Measurements from ENCODE around the gene IFNGR2.
"Not testable (repeated sequence)": the region's sequence is repeated elsewhere in the genome, so short reads cannot be mapped to it uniquely, and the experiment has no call there.

Gene IFNGR2

DNA sequence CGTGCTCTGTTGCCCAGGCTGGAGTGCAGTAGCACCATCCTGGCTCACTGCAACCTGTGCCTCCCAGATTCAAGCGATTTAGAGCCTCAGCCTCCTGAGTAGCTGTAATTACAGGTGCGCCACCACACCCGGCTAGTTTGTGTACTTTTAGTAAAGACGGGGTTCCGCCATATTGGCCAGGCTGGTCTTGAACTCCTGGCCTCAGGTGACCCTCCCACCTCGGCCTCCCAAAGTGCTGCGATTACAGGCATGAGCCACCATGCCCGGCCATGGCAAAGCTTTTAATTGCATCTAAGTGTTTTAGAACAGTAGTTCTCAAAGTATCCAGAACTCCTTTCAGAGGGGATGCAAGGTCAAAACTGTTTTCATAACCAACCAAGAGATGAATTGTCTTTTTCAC, 25.1 kb upstream of the IFNGR2 start:
- no peak for DNase-seq

DNA sequence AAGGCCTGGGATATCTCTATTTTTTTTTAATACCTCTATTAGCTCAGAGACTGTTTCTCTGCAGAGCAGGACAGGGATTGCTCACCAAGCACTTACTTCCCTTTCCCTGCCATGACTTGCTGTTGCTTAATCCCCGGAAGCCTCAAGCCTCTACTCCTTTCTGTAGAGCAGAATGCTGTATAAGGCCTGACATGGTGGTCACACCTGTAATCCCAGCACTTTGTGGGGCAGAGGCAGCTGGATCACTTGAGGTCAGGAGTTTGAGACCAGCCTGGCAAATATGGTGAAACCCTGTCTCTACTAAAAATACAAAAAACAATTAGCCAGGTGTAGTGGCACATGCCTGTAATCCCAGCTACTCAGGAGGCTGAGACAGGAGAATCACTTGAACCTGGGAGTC, 23.3 kb upstream of the IFNGR2 start:
- peak; percentile 93 for DNase-seq

DNA sequence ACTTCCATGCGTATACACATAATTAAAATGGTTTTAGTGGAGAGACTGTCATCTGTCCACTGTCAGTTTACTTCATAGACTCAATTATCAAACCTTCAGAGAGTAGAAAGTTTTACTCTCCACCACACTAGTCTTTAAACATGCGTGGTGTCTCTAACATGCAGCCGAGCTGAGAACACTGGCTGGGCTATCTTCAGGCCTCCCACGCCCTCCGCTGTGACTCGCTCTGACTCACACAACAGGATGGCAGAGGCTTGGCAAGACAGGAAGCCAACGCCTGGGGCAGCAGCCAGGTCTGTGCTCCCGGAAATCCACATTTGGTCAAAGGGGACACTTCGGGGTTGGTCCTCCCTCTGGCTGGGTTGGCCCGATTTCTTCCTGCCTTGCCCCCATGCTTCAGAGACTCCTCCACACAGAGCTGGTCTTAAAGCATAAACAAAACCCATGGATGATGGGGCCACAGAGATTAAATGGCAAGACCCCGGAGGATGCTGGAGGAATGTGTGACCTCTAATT, 22.7 kb upstream of the IFNGR2 start:
- peak; percentile 84 for DNase-seq

DNA sequence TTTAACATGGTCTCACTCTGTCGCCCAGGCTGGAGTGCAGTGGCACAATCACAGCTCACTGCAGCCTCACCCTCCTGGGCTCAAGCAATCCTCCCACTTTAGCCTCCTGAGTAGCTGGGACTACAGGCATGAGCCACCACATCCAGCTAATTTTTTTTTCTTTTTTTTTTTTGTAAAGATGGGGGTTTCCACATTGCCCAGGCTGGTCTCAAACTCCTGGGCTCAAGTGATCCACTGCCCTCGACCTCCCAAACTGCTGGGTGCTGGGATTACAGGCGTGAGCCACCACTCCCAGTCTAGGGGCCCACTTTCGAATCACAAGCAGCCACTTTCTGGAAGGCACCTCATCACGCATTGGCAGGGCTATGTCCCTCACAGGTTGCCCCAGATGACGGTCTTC, 21.8 kb upstream of the IFNGR2 start:
- DNase-seq = not testable (repeated sequence)

DNA sequence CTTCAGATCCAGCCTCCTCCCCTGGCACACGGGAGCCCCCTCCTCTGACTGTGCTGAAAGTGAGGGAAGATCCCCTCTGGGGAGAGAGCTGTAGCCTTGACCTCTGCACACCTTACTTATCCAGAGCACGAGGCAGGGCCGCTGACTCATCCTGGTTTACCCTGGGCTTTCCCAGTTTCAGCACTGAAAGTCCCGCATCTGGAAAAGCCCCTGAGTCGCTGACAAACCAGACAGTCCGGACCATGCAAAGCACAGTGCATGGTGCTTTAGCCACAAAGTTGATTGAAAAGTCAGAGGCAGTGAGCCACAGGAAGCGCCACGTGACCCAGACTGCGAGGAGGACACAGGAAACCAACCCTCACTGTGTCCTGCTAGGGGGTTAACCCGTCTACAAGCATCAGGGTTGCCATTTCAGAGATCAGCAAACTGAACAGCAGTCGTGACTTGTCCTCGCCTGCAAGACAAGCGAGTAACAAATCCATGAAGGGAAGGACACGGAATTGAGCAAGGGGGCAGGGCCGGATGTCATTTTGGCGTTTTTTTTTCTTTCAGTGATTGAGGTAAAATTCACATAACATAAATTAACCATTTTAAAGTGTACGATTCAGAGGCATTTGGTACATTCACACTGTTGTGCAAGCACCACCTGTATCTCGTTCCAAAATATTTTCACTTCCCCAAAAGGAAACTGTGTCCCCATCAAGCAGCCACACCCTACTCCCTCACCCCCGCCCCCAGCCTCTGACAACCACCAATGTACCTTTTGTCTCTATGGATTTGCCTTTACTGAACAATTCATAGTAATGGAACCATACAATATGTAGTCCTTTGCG, 19.9 kb upstream of the IFNGR2 start:
- DNase-seq = peak; percentile 56

DNA sequence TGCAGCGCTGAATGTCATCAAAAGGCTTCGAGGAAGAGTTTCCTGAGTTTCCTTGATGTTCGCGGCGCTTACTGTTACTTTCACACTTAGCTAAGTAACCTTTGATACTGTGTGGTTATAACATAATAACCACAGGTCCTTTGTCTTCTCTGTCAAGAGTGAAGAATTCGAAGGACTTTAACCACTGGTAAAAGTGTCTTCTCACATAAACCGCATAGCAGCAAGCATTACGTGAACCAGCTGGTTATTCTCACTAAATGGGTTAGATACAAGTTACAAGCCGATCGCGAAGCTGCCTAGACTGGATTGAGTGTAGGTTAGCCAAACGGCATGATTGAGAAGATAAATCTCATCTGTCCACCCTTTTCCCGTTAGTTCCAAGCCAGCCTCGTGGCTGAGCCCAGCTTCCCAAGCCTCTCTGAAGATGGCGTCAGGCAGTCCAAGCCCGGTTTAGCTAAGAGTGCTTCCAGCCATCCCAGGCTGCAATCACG, 18.3 kb upstream of the IFNGR2 start:
- DNase-seq = no peak

DNA sequence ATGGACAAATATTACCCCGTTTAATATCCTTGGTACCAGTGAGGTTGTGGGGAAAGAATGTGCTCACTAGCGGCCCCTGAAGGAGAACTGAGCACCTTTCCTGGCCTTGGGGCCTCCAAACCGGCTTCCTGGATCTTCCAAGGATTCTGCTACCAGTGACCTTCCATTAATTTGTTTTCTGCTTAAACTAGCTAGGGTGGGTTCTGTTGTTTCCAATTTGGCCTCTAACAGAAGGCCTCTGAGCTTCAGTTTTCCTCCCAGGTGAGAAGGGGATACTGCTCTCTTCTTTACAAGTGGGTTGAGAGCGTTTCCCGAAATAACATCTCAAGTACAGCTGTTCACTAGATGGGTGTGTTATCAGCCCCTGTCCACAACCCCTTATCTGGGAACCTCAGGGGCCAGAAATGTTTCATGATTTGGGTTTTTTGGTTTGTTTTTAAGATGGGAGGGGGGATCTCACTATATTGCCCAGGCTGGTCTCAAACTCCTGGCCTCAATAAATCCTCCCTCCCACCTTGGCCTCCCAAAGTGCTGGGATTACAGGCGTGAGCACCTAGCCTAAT, 16.9 kb upstream of the IFNGR2 start:
- DNase-seq = no peak

DNA sequence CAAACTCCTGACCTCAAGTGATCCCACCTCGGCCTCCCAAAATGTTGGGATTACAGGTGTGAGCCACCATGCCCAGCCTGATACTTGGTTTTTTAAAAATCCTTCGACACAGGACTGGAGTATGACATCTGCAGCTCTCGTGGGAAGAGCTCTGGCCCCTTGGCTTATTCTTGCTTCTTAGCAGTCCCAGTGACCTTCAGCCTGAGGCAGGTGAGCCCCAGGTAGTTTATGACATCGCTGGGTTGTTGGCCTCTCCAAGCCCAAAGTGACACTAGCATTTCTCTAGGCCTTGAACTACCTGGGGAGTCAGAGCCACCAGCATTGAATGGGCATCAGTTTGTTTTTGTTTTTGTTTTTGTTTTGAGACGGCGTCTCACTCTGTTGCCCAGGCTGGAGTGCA, 15.9 kb upstream of the IFNGR2 start:
- no peak for DNase-seq

DNA sequence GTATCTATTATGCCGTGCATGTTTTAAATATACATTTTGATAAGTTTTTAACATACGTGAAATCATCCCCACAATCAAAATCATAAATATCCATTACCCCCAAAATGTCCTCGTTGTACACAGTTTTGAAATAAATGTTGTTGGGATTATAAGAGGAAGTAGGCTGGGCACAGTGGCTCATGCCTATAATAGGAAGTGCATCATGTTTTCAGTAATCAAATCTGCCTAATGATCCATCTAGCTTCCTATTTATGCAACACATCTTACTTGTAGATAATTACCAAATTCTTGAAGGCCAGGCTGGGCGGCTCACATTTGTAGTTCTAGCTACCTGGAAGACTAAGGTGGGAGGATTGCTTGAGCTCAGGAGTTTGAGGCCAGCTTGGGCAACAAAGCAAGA, 15.0 kb upstream of the IFNGR2 start:
- peak; percentile 40 for DNase-seq

DNA sequence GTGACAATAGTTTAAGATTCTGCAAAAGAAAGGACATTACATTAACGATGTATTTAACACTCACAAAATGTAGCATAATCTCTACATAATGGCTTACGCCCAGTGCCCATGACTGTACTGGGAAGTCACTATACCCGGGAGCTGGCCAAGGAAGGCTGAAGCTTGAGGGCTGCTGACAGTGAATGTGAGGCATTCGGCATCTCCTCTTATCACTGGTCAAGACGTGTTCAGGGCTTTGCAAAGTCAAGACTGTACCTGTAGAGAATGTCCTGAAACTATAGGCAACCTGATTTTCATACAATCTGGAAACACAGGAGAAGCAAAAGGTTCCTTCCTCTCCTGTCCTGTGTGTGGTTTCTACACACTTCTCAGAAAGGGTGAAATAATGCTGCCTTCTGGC, 12.7 kb upstream of the IFNGR2 start:
- DNase-seq = no peak

DNA sequence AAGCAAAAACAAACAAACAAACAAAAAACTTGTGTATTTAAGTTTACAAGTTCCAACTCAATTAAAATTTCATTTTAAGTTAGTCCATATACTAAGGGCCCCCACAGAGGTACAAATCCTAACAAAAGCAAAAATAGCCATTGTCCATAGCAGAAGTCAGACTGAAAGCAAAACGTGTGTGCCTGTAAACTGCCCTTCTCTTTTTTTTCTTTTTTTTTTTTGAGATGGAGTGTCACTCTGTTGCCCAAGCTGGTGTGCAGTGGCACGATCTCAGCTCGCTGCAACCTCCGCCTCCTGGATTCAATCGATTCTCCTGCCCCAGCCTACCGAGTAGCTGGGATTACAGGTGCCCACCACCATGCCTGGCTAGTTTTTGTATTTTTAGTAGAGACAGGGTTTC, 11.6 kb upstream of the IFNGR2 start:
- DNase-seq = no peak

DNA sequence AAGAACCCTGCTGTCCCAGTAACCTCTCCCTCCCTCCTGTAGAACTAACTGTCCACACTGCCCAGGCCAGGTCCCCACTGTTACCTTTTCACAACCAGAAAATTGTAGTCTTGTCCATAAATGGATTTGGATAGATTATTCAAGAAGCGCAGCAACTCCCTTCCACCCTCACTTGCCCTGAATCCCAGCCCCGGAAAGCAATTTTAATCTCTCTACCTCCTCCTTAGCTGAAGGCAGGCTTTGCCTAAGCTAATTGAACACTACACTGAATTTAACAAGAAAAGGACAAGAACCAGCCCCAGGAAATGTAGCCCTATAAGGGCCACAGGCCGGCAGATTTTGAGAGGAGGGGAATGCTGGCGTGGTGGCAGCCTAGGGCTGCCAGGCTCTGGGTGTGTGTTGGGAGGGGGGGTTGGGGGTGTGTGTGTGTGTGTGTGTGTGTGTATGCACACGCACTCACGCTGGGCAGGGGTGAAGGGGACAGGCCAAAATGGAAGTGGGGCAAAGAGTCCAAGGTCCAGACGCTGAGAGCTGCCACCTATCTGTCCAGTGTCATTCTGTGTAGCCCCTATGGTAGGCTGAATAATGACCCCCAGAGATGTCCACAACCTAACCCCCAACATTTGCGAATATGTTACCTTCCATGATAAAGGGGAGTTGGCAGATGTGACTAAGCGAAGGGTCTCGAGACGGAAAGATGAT, 10.8 kb upstream of the IFNGR2 start:
- DNase-seq = no peak

DNA sequence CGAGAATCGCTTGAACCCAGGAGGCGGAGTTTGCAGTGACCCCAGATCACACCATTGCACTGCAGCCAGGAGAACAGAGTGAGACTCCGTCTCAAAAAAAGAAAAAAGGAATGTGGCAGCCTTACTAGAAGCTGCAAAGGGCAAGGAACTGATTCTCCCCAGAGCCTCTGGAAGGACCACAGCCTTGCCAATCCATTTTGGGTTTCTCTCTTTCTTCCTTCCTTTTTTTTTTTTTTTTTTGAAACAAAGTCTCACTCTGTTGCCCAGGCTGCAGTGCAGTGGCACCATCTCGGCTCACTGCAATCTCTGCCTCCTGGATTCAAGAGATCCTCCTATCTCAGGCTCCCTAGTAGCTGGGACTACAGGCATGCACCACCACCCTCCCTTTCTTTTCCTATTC, 9.9 kb upstream of the IFNGR2 start:
- no peak for DNase-seq

DNA sequence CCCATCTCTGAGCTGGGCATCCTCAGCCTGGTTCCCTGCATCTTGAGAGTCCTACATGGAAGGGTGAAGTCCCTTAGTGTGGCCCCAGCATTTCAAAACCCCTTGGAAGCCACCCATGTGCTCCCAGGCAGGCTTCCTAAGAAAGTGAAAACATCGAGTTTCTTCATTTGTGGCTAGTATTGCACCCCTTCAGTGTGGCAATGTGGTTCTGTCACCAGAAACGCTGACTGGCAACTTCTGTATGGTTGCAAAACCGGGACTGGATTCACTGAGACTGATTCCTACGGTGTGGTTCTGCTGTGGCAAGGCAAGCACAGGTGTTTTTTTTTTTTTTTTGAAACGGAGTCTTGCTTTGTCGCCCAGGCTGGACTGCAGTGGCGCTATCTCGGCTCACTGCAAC, 9.0 kb upstream of the IFNGR2 start:
- DNase-seq = peak; percentile 95

DNA sequence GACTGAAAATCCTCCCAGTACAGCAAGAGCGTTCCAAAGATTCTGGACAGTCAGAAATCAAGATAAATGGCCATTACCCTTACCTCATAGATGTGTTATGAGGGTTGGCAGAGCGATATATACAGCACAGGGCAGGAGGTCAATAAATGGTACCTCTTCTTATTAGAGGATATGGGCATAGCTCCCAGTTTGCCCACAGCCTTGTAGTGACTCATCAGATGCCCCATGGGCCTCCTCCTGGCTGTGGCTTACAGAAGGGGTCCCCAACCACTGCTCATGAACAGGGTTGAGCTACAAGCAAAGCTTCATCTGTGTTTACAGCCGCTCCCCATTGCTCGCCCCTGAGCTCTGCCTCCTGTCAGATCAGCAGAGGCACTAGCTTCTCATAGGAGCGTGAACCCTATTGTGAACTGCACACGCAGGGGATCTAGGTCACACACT, 7.3 kb upstream of the IFNGR2 start:
- DNase-seq = no peak

DNA sequence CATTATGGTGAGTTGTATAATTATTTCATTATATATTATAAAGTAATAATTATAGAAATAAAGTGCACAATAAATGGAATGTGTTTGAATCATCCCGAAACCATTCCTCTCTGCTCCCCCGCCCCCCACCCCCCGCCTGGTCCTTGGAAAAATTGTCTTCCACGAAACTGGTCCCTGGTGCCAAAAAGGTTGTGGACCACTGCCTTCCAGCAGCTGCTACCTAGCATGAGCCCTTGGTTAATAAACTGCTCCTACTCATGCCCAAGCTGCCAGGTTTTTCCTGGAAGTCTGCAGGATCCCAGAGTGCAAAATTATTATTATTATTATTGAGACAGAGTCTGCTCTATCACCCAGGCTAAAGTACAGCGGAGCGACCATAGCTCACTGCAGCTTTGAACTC, 6.8 kb upstream of the IFNGR2 start:
- DNase-seq = no peak

DNA sequence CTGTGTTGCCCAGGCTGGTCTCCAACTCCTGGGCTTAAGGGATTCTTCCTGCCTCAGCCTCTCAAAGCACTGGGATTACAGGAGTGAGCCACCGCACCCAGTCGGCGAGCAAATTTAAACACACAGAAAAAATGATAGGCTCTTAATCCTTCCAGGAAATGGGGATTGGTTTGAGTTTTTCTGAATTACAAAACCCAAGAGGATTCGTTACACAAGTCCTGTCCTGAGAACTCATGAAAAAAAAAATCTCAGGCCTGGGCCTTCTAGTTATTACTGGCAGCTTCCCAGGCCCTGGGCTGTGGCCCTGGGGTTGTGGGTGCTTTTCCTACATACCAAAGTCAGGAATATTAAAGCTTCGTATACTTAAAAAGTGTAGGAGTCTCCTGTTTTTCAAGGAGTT, 6.3 kb upstream of the IFNGR2 start:
- DNase-seq = peak; percentile 63

DNA sequence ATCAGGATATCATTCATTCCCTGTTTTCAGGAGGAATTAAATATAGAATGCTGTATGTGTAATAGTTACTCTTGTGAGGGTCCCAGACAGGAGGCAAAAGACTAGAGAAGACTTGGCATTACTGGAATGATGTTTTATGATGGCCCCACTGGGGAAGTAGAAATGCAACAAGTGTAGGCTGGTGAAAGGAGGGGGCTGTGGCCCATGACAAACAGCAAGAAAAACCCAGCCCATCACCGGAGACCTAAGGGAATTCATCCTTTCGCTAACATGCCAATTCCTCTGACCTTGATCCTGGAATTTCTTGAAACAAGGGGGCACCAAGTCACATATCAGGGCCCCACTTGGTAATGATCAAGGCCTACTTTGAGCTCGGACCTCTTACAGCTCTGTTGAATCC, 5.5 kb upstream of the IFNGR2 start:
- no peak for DNase-seq

DNA sequence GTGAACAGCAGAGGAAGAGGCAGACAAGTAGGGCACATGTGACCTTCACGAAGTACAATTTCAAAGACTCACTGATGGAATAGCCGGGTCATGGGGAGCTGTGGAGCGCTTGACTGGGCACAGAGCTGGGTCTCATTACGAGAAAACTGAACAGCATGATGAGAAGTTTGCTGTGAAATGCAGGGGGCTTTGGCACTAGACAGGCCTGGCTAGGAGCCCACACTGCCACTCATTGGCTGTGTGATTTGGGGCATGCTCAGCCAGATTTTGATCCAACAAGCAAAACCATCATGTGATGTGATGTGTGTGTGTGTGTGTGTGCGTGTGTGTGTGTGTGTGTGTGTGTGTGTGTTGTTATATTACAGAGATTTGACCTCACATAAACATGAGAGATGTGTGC, 4.9 kb upstream of the IFNGR2 start:
- DNase-seq = no peak

DNA sequence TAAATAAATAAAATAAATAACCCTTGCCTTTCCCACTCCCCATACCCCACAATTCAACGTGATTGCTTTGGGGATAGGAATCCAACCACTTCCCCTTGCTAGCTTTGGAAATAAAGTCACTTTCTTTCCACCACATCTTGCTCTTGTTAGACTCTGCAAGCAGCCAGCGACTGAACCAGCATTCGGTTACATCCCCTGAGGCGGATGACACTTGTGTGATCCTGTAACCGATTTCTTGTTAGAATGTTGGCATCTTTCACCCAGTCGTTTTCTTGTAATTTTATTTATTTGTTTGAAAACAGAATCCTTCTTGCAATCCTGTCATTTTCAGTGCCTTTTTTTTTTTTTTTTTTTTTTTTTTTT, 1.6 kb upstream of the IFNGR2 start:
- peak; percentile 78 for DNase-seq

DNA sequence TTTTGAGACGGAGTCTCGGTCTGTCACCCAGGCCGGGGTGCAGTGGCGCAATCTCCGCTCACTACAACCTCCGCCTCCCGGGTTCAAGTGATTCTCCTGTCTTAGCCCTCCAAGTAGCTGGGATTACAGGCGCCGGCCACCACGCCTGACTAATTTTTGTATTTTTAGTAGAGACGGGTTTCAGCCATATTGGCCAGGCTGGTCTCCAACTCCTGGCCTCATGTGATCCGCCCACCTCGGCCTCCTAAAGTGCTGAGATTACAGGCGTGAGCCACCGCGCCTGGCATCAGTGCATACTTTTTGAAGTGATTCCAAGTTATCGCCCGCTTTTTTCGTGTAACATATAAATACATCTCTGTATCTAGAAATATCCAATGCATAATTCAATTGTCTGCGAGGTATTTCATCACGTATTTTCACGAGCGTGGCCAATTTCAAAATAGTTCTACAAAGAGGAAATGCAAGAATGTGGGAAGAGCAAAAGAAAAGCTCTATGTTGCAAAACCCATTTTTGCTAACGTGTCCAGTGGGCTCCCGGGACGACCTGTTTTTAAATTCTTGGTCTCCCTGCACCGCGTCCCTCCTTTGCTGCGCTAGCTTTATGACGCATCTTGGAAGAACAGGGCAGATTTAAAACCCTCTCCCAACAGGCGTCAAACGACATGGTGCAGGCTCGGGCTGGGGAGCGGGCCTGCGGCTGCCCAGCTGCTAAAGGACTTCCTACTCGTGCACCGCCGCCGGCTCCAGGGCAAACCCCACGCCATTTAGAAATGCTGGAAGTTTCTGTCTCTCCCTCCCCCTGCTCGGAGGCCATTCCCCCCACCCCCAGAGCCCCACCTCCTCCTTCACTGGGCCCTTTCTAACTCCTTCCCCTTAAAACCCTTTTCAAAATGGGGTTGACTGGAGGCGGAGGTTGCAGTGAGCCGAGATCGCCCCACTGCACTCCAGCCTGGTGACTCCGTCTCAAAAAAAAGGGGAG, 923 bp upstream of the IFNGR2 start:
- DNase-seq = peak; percentile 97

DNA sequence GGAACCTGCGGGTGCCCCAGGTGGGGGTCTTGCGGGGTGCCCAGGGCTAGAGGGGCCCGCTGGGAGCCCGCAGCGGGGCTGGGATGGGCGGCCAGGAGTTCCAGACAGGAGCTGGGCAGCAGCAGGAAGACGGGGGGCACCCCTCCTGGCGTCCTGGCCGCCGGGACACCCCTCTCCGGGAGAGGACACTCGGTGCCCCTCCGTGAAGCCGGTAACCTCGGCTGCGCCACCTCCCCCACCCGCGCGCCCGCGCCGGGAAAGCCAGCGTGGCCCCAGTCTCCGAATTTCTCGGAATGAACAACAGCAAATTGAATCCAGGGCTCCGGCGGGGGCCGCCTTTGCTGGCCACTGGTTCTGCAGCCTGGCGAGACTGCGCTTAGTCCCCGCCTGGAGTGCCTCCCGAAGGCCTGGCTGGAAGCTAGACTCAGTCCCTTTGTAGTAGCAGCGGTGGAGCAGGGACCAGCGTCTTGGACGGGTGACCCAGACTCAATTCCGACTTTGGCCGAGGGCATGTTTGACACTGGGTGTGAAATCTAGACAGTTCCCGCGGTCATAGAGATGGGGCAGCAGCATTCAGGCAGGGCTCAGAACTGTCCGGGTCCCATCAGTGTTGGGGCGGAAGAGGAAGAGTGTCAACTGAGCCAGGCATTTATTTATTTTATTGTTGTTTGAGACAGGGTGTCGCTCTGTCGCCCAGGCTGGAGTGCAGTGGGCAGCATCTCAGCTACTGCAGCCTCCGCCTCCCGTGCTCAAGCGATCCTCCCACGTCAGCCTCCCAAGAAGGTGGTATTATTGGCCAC, 773 bp downstream of the IFNGR2 start:
- DNase-seq = peak; percentile 21

Data from GF-D8 (cell line).